Calu3 (cell line): ENCODE measurements around the gene FAM120B. TPM values are rescaled to one million over a fixed set of nuclear protein-coding genes. Genes with fewer than 3 reads are reported as not detected.

ENCODE experiments used
- BruUV-seq: library from RNA; stranded (reverse); fragments of 400-500 nt; replicated peaks from 2 replicates; lab custom pipeline; 2021; lab: Mats Ljungman, UMichigan
- CTCF ChIA-PET: fragments of 300-600 bp; sonication (Branson Sonifier 250); formaldehyde crosslinking; loops from one replicate; lab custom pipeline; 2022; ENCODE audit warnings: antibody characterized with exemption; lab: Charles Lee
- DNase-seq: peaks from one replicate; pipeline ENCODE4 v3.0.0; 2022
- H3K27ac Mint-ChIP-seq: one replicate; pipeline ENCODE4 v1.8.0; 2022; ENCODE audit warnings: mixed read lengths; ENCODE audit not compliant: unreplicated experiment
- H3K27me3 Mint-ChIP-seq: one replicate; pipeline ENCODE4 v1.8.0; 2022; ENCODE audit warnings: mixed read lengths; ENCODE audit not compliant: unreplicated experiment
- H3K36me3 Mint-ChIP-seq: one replicate; pipeline ENCODE4 v1.8.0; 2022; ENCODE audit warnings: mild to moderate bottlenecking, moderate library complexity, mixed read lengths; ENCODE audit not compliant: insufficient read depth, unreplicated experiment
- H3K4me1 Mint-ChIP-seq: one replicate; pipeline ENCODE4 v1.8.0; 2022; ENCODE audit warnings: mild to moderate bottlenecking, low read depth, mixed read lengths; ENCODE audit not compliant: unreplicated experiment
- H3K4me3 Mint-ChIP-seq: one replicate; pipeline ENCODE4 v1.8.0; 2022; ENCODE audit warnings: mild to moderate bottlenecking, low read depth, moderate library complexity, mixed read lengths; ENCODE audit not compliant: unreplicated experiment
- H3K9me3 Mint-ChIP-seq: one replicate; pipeline ENCODE4 v1.8.0; 2022; ENCODE audit warnings: low read depth, mixed read lengths; ENCODE audit not compliant: unreplicated experiment
- CTCF ChIP-seq: fragments of 200-600 bp; IDR thresholded peaks from one replicate; pipeline ENCODE4 v1.8.0; 2022; ENCODE audit warnings: antibody characterized with exemption; ENCODE audit not compliant: unreplicated experiment
- intact Hi-C: fragments of 100-400 bp; cut with micrococcal nuclease; formaldehyde crosslinking; loops from one replicate; pipeline ENCODE4 v1.10.0; 2022; ENCODE audit not compliant: unreplicated experiment
- microRNA-seq: library from miRNA; unstranded; fragments of <30 nt; microRNA quantifications from one replicate; pipeline ENCODE4 v1.2.0, GENCODE V29; 2022
- total RNA-seq: library from RNA; stranded (reverse); gene quantifications from 2 replicates; pipeline ENCODE4 v1.2.3, GENCODE V29; 2022

The FAM120B gene
- total RNA-seq, 1 experiment from 2014 or later, result 13.2 TPM

GRCh38 chr6:170454512-170455285, 148.1 kb downstream of the FAM120B start:
- no peaks in the 10 kb centered on the region for H3K36me3 Mint-ChIP-seq
- H3K27me3 Mint-ChIP-seq, result peaks cover 16% of the 10 kb centered on the region
- no peaks in the 10 kb centered on the region for H3K4me1 Mint-ChIP-seq
- H3K27ac Mint-ChIP-seq, result no peak overlapping the region
- no peak overlapping the region for H3K4me3 Mint-ChIP-seq
- TF ChIP-seq CTCF, result no peak
- no TSS peak for BruUV-seq
- CTCF ChIA-PET, result no interaction called here
- intact Hi-C loops, result no loop called here
- no peak for DNase-seq
- no peaks in the 10 kb centered on the region for H3K9me3 Mint-ChIP-seq

- intact Hi-C loops, result no loop called here
These were observed 148.9 kb downstream of the FAM120B start for GRCh38 chr6:170455335-170455979.

GRCh38 chr6:170456334-170456733, 149.8 kb downstream of the FAM120B start:
- BruUV-seq, result no TSS peak
- Mint-ChIP-seq H3K9me3 (no peaks in the 10 kb centered on the region), H3K27me3 (peaks cover 23% of the 10 kb centered on the region), H3K36me3 (no peaks in the 10 kb centered on the region), H3K27ac (no peak overlapping the region), H3K4me1 (no peaks in the 10 kb centered on the region), H3K4me3 (no peak overlapping the region)
- DNase-seq, result no peak
- no peak for TF ChIP-seq CTCF
- intact Hi-C loops, result no loop called here
- CTCF ChIA-PET, result no interaction called here

More at GRCh38 chr6:170455335-170455979, 148.9 kb downstream of the FAM120B start:
- no peaks in the 10 kb centered on the region for H3K4me1 Mint-ChIP-seq
- no peaks in the 10 kb centered on the region for H3K9me3 Mint-ChIP-seq
- H3K36me3 Mint-ChIP-seq, result no peaks in the 10 kb centered on the region
- no peak overlapping the region for H3K4me3 Mint-ChIP-seq
- peaks cover 16% of the 10 kb centered on the region for H3K27me3 Mint-ChIP-seq
- H3K27ac Mint-ChIP-seq, result no peak overlapping the region
- CTCF ChIA-PET, result no interaction called here
- DNase-seq, result no peak
- no peak for TF ChIP-seq CTCF
- no TSS peak for BruUV-seq

Small RNA genes within 50 kb of the gene (microRNA-seq; reads per million reads assigned to microRNA genes)
- gene MIR4644, result not detected

Other genes starting within 250 kb of the FAM120B start
- gene DLL1, start 15.7 kb upstream of the FAM120B start, total RNA-seq, result 0.12 and 0.14 TPM in 2 replicates
- 151 and 156 TPM in 2 replicates for gene PSMB1, start 246.5 kb downstream of the FAM120B start, total RNA-seq
- gene TBP, start 247.6 kb downstream of the FAM120B start, total RNA-seq, result 13.7 and 13.9 TPM in 2 replicates